ENCODE measurements around the gene ARFIP2.

Gene ARFIP2

DNA sequence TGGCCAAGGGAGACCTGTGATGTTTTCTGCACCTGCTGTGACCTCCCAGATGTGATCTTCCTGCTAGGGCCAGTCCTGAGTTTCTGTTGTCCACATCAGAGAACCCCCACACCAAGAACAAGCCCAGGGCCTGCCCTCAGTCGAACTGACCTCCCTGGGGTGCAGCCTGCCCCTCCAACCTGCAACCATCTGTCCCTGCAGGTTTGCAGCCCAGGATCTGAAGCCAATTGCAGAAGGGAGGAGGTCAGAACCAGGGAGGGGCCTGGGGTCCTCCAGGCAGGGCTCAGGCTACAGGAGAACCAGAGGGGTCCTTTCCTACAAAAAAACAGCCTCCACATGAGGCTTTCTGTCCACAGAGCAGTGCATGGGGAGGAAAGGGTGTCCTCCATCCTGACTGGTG lies 8.2 kb downstream of the ARFIP2 start:
- TF ChIP-seq, protein P1, sequence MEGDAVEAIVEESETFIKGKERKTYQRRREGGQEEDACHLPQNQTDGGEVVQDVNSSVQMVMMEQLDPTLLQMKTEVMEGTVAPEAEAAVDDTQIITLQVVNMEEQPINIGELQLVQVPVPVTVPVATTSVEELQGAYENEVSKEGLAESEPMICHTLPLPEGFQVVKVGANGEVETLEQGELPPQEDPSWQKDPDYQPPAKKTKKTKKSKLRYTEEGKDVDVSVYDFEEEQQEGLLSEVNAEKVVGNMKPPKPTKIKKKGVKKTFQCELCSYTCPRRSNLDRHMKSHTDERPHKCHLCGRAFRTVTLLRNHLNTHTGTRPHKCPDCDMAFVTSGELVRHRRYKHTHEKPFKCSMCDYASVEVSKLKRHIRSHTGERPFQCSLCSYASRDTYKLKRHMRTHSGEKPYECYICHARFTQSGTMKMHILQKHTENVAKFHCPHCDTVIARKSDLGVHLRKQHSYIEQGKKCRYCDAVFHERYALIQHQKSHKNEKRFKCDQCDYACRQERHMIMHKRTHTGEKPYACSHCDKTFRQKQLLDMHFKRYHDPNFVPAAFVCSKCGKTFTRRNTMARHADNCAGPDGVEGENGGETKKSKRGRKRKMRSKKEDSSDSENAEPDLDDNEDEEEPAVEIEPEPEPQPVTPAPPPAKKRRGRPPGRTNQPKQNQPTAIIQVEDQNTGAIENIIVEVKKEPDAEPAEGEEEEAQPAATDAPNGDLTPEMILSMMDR (conservative IDR thresholded peaks at IDR 0.05), result no peak
- H3K27ac ChIP-seq, result peak overlapping the region; percentile 100

DNA sequence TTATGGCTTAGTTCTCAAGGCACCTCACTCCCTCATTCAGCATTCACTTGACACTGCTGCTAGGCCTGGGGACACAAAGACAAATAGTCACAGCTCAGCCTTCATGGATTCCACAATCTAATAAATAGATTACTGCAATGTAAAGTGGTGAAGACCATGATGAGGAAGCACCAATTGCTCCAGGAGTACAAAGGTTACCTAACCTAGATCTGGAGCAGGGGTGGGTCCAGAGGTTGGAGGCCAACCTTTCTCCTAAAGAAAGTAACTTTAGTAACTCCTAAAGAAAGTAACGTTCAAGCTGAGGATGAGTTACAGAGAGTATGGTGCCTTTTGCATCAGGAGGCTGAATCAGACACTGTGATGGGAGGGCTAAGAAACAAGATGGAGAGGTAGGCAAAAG lies 11.5 kb downstream of the ARFIP2 start:
- TF ChIP-seq, protein P1 (conservative IDR thresholded peaks at IDR 0.05), result no peak
- no peak overlapping the region for H3K27ac ChIP-seq

DNA sequence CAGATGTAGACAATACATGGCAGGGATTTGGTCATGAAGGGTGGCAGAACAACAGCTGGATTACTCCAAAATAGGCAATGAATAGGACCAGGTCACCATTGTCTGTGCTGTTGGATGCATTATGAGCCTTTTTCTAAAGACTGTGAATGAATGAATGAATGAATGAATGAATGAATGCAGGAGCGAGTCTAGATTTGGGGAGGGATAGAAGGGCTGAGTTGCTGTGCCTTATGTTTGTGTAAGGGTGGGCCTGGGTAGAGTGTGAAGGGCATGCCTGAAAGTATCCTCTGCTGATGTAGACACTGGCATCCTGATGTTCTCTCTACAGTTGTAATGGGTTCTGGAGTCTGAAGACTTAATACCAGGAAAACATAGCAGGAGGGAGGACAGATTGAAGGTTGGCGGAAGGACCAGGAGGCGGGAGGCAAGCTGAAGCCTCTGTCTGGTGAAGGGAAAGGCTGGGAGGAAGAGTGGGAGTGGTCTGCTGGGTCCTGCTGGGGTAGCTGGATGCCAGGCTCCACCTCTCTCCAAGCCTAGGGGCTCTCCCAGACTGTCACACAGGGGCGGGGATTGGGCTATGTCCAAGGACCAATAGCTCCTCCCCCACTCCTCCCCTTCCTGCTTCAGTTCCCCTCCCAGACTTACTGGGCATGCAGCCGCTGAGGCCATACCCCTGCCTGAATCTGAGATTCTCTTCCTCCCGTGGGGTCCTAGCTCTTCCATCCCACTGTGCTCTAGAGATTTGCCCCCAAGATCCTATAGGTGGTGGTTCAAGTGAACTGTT lies 12.2 kb downstream of the ARFIP2 start:
- no peak overlapping the region for H3K27ac ChIP-seq
- TF ChIP-seq, protein P1 (conservative IDR thresholded peaks at IDR 0.05), result no peak

DNA sequence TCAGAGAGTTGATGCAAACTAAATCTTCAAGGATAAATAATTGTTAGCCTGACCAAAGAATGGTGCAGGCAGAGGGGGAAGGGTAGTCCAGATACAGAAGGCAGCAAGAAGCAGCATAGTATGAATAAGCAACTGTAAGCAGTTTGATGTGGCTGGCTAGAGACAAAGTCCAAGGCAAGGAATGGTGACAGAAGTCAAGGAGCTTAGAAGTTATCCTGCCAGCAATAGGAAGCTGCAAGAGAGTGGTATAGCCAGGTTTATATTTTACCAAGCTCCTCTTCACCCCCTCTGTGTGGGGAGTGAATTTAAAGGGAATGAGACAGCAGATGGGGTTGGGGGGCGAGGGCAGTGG lies 22.1 kb downstream of the ARFIP2 start:
- TF ChIP-seq, protein P1 (conservative IDR thresholded peaks at IDR 0.05), result no peak
- H3K27ac ChIP-seq, result no peak overlapping the region

DNA sequence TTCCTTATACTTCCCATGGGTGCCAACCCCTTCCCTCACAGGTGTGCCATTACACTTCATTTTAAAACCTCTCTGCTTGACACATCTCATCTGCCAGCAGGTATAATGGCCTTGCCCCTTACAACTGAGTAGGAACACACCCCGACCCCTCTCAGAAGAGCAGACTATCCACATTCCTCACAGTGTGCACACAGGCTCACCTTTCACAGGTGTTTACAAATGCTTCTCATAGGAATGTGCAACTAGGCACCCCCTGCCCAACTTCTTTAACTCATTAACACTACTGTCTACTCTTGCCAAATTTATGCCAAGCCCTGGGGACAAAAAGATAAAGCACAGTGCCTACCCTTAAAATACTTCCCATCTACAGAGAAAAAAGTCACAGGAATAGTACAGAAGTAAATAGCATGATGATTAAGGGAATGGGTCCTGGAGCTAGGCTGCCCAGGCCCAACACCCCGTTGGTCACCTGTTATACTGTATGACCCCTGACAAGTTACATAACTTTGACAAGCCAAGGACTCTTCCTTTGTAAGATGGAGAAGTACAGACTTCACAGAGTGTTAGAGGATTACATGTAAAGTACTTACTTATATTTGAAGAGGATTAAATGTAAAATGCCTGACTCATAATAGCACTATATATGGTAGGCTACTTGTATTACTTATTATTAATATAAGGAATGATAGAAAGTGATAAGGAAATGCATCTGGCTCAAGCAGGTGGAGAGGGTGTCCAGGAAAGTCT lies 22.6 kb downstream of the ARFIP2 start:
- TF ChIP-seq, protein P1 (conservative IDR thresholded peaks at IDR 0.05), result no peak
- no peak overlapping the region for H3K27ac ChIP-seq

DNA sequence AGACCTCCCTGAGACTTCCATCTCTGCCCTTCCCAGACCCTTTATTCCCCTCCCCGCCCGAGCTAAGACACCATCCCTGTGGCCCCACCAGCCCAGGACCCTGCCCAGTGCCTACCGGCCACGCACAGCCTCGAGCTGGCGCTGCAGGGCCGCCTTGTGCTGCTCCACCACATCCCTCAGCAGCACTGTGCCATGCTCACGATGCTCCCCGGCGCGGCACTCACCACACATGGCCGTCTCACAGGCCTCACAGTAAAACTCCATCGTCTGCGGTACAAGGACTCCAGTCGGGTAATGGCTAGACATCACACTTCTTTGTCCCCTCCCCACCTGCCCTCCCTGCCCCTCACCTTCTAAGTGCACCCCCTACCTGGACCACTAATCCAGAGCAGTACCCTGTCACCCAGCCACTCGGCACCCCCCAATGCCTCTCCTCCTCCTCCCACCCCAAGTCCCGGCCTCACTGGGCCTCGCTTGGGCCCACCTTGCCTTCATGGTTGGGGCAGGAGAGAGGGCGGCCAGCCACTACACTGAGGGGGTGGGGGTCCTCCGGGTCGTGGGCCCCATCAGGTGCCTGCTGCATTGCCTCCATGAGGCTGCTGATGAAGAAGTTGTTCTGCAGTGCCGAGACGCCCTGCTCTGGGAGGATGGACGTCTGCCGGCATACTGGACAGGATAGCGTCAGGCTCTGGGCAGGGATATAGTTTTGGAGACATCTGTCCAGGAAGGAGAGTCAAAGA lies 23.4 kb downstream of the ARFIP2 start:
- TF ChIP-seq, protein P1 (conservative IDR thresholded peaks at IDR 0.05), result no peak

More for the DNA sequence above, 23.4 kb downstream of the ARFIP2 start:
- H3K27ac ChIP-seq, result no peak overlapping the region

All from VCaP (cell line).